ENCODE results near the gene TMEM266. TPM values are rescaled to one million over a fixed set of nuclear protein-coding genes. Genes with fewer than 3 reads are reported as not detected.

TMEM266 gene
- total and polyA plus RNA-seq, 5 donors: 0.09 TPM; not detected in 4

DNA sequence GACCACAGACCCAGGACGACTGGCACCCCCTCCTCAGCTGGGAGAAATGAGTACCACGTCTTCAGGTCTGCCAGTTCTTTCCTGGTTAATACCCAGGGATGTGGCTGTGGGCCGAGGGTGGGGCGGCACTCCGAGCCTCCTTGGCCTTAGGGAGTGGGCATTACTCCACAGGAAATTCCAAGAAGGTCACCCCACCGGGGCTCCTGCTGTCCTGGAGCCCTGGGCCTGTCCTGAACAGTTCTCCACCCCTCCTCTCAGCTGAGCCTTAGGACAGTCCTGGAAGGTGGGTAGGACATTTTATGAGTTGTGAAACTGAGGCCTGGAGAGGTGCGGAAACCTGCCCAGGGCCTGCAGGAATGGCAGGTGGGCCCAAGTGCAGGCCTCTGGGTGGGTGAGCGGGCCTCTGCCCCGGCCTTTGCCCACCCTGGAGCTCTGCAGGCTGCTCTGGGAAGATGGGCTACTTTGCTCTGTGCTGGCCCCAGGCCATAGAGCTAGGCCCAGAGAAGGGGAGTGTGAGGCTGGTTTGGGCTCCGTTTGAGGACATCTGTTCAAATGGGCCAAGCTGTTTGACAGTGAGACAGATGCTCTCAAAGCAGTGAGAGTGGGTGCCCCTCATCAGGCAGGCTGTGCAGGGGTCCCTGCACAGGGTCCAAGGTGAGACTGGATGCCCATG, 103.1 kb downstream of the TMEM266 start:
- Histone ChIP-seq H3K27ac (ENCODE audit: low read length) (peak overlapping the region; percentile 47), H3K4me1 (ENCODE audit: control insufficient read depth, insufficient read depth, low read length) (peaks cover 5% of the 10 kb centered on the region), H3K9me3 (ENCODE audit: control insufficient read depth, low read length) (no peaks in the 10 kb centered on the region), H3K4me3 (ENCODE audit: low read length) (no peak overlapping the region), H3K27me3 (ENCODE audit: control insufficient read depth, insufficient read depth) (no peaks in the 10 kb centered on the region)
- ATAC-seq (peak; percentile 37 to 40), DNase-seq (peak in 1 of 3 donors; percentile 41)
- intact Hi-C loops (cut with DNase I): no loop called here
- WGBS: 67% methylated on average over 10 of the region's 10 CpGs

DNA sequence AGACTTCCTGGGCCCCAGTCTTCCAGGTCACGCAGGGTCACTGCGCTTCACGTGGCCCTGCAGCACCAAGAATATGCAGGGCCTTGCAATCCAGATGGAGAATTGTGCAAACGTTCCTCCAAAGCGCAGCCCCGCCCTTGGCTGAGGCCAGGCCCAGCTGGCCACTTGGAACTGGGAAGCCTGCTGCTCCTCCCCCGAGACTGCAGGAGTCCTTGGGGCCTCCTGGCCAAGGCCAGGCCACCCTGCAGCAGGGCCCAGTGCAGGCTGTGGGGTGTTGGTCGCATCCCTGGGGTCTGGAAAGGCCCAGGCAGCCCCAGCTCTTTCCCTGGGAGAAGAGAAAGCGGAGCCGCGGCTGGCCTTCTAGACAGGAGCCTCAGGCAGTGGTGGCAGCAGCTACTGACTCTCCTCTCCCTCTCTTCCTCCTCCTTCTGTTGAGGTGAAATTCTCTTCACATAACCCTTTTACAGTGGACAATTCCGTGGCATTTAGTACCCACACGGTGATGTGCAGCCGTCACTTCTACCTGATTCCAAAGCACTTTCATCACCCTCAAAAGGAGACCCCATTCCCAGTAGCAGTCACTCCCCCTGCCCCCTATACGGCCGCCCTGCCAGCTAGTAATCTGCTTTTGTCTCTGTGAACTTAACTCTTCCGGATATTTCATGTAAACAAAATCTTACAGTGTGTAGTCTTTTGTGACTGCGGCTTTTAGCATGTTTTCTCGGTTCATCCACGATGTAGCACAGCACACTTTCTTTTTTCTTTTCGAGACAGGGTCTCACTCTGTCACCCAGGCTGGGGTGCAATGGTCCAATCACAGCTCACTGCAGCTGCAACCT, 103.9 kb downstream of the TMEM266 start:
- intact Hi-C loops (cut with DNase I): no loop called here
- peak; percentile 87 to 94 (median 90) for DNase-seq
- ATAC-seq: peak; percentile 83 to 88
- no peaks in the 10 kb centered on the region for H3K27me3 ChIP-seq (ENCODE audit: control insufficient read depth, insufficient read depth)
- H3K9me3 ChIP-seq (ENCODE audit: control insufficient read depth, low read length): no peaks in the 10 kb centered on the region
- H3K27ac ChIP-seq (ENCODE audit: low read length): peak overlapping the region; percentile 47
- WGBS: 62% methylated on average over 21 of the region's 21 CpGs
- H3K4me1 ChIP-seq (ENCODE audit: control insufficient read depth, insufficient read depth, low read length): peaks cover 5% of the 10 kb centered on the region
- H3K4me3 ChIP-seq (ENCODE audit: low read length): no peak overlapping the region

DNA sequence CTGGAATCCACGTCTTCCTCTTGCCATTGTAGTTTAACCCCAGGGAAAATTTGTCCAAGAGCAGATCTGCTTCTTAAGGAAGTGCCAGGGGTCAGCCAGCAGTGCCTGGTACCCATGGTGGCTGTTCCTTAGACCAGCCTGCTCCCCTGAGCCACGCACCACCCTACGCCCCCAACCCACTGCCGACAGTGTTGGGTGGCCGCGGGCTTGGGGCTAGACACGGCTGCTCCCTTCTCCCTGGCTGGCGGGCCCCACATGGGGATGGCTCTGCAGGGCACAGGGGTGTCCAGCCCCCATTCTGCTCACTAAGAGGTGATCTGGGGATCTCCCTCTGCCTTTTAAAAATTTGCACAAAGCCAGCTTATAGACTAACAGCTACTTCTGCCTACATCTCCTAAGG, 104.8 kb downstream of the TMEM266 start:
- H3K27me3 ChIP-seq (ENCODE audit: control insufficient read depth, insufficient read depth): no peaks in the 10 kb centered on the region
- WGBS: 94% methylated on average over 8 of the region's 8 CpGs
- no peaks in the 10 kb centered on the region for H3K9me3 ChIP-seq (ENCODE audit: control insufficient read depth, low read length)
- ATAC-seq: no peak
- intact Hi-C loops (cut with DNase I): no loop called here
- H3K4me1 ChIP-seq (ENCODE audit: control insufficient read depth, insufficient read depth, low read length): peaks cover 5% of the 10 kb centered on the region
- no peak overlapping the region for H3K27ac ChIP-seq (ENCODE audit: low read length)
- DNase-seq: no peak
- H3K4me3 ChIP-seq (ENCODE audit: low read length): no peak overlapping the region

DNA sequence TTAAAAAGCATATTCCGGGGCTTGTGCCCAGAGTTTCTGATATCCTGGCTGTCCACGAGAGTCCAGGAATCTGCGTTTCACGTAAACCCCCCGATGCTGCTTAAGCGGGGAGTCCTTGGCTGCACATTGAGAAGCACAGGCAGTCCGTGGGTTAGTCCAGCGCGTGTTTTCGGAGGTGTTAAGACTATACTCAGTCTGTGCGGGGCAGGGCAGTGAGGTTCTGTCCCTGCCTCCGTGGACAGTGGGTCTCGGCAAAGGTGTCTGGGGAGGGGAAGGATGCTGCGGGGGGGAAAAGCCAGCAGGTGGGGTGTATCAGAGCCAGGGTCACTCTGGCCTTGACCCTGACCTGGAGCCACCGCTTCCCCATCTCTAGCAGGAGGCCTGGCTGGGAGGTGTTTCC, 106.2 kb downstream of the TMEM266 start:
- intact Hi-C loops (cut with DNase I): no loop called here
- ATAC-seq (no peak), DNase-seq (no peak)
- Histone ChIP-seq H3K27ac (ENCODE audit: low read length) (no peak overlapping the region), H3K4me1 (ENCODE audit: control insufficient read depth, insufficient read depth, low read length) (peaks cover 5% of the 10 kb centered on the region), H3K9me3 (ENCODE audit: control insufficient read depth, low read length) (no peaks in the 10 kb centered on the region), H3K4me3 (ENCODE audit: low read length) (no peak overlapping the region), H3K27me3 (ENCODE audit: control insufficient read depth, insufficient read depth) (no peaks in the 10 kb centered on the region)
- WGBS: 93% methylated on average over 15 of the region's 15 CpGs

GRCh38 chr15:76168237-76168984, 108.6 kb downstream of the TMEM266 start:
- Histone ChIP-seq H3K27ac (ENCODE audit: low read length) (no peak overlapping the region), H3K4me1 (ENCODE audit: control insufficient read depth, insufficient read depth, low read length) (no peaks in the 10 kb centered on the region), H3K9me3 (ENCODE audit: control insufficient read depth, low read length) (no peaks in the 10 kb centered on the region), H3K27me3 (ENCODE audit: control insufficient read depth, insufficient read depth) (no peaks in the 10 kb centered on the region), H3K4me3 (ENCODE audit: low read length) (no peak overlapping the region)
- intact Hi-C loops (cut with DNase I): no loop called here
- 88% methylated on average over 14 of the region's 14 CpGs for WGBS
- DNase-seq: no peak
- ATAC-seq: no peak

DNA sequence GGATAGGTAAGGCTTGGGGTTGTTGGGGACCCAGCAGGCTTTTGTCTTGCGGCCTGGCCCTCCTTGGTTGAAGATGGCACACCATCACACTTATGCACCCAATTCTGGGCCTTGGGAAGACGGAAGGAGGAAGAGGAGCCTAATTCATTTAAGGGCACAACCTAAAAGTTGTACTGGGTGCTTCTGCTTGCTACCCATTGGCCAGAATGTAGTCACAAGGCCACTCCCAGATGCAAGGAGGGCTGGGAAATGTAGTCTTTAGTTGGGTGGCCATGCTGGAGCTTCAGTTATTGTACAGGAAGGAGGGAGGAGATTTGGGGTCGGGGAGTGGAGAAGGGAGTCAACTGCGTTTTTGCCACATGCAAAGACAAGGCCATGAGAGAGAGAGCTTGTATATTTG, 109.2 kb downstream of the TMEM266 start:
- Histone ChIP-seq H3K27ac (ENCODE audit: low read length) (no peak overlapping the region), H3K27me3 (ENCODE audit: control insufficient read depth, insufficient read depth) (no peaks in the 10 kb centered on the region), H3K4me1 (ENCODE audit: control insufficient read depth, insufficient read depth, low read length) (no peaks in the 10 kb centered on the region), H3K9me3 (ENCODE audit: control insufficient read depth, low read length) (no peaks in the 10 kb centered on the region), H3K4me3 (ENCODE audit: low read length) (no peak overlapping the region)
- intact Hi-C loops (cut with DNase I): no loop called here
- ATAC-seq (no peak), DNase-seq (no peak)
- WGBS: 70% methylated on average over 4 of the region's 4 CpGs

DNA sequence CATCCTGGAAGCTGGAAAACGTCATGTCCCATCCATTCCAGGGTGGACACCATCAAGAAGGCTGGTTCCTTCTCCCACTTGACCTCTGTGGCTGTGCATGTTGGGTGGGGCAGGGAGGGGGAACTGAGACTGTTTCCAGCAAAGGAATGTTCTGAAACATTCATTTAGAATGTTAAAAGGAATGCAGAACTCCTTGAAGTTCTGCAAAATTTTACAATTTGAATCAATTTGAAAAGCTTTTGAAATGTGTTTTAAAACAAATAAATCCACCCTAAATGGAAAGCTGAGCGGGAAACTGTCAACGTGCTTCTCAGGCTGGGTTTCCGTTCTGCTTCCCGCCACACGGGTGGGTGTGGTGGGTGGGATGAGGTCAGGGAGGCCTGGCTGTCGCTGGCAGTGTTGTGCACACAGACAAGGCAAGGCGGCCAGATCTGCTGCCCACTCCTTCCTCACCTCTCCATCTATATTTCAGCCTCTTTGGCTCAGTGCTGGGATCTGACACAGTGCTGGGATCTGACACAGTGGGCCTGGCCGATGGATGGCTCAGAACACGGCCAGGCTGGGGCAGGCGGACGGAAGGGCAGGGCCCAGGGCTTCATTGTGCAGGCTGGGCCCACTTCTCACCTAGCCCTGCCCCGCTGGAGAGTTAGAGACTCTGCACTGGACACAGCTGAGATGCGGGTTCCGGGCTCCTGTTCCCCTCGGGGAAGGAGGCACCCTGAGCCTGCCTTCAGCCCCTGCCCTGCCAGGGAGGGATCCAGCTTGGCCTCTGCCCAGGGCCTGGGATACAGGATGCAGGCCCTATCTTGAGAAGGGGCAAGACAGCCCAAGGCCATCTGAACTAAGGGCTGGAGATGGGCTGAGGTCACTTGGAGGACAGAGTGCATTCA, 110.4 kb downstream of the TMEM266 start:
- no peaks in the 10 kb centered on the region for H3K4me1 ChIP-seq (ENCODE audit: control insufficient read depth, insufficient read depth, low read length)
- ATAC-seq (peak; percentile 40 to 79), DNase-seq (peak in 2 of 3 donors; percentile 53 to 71)
- H3K9me3 ChIP-seq (ENCODE audit: control insufficient read depth, low read length): no peaks in the 10 kb centered on the region
- no peak overlapping the region for H3K27ac ChIP-seq (ENCODE audit: low read length)
- no peaks in the 10 kb centered on the region for H3K27me3 ChIP-seq (ENCODE audit: control insufficient read depth, insufficient read depth)
- no peak overlapping the region for H3K4me3 ChIP-seq (ENCODE audit: low read length)
- intact Hi-C loops (cut with DNase I): no loop called here
- 74% methylated on average over 16 of the region's 16 CpGs for WGBS

DNA sequence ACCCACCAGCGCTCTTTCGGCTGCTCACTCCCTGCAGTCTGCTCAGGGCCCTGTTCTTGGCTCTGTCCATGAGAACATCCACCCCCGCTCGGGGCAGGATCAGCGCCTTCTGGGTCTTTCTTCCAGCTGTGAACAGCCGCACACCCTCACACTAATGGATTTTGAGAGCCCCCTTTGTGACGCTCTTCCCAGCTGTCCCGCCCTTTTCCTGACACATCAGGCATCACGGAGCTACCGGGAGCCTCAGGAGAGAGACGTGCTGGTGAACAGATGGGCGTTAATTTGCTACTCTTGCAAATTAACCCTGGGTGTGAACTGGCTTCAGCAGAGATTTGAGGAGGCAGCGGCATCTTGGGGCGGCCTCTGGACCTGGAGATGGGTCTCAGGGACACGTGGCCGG, 113.0 kb downstream of the TMEM266 start:
- 46% methylated on average over 16 of the region's 16 CpGs for WGBS
- intact Hi-C loops (cut with DNase I): no loop called here
- ATAC-seq (no peak), DNase-seq (no peak)
- Histone ChIP-seq H3K27me3 (ENCODE audit: control insufficient read depth, insufficient read depth) (no peaks in the 10 kb centered on the region), H3K4me1 (ENCODE audit: control insufficient read depth, insufficient read depth, low read length) (no peaks in the 10 kb centered on the region), H3K4me3 (ENCODE audit: low read length) (no peak overlapping the region), H3K9me3 (ENCODE audit: control insufficient read depth, low read length) (no peaks in the 10 kb centered on the region), H3K27ac (ENCODE audit: low read length) (no peak overlapping the region)

DNA sequence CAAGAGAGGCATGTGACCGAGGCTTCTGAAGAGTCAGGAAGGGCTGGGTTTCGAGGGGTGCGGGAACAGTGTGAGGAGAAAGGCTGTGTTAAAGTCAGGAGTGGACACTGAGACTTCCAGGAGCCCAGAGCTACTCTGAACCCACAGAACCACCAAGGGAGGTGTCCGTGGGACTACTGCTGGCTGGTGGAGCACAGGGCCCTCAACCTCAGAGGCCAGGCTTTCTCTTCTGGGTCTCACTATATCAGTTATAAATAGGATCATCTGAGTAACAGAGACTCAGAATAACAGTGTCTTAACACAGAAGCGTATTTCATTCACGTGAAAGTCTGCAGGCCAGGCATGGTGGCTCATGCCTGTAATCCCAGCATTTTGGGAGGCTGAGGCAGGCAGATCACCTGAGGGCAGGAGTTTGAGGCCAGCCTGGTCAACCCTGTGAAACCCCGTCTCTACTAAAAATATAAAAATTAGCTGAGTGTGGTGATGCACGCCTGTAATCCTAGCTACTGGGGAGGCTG, 113.6 kb downstream of the TMEM266 start:
- WGBS: 80% methylated on average over 8 of the region's 8 CpGs
- H3K4me1 ChIP-seq (ENCODE audit: control insufficient read depth, insufficient read depth, low read length): no peaks in the 10 kb centered on the region
- intact Hi-C loops (cut with DNase I): no loop called here
- H3K4me3 ChIP-seq (ENCODE audit: low read length): no peak overlapping the region
- H3K27ac ChIP-seq (ENCODE audit: low read length): no peak overlapping the region
- ATAC-seq (no peak), DNase-seq (no peak)
- H3K27me3 ChIP-seq (ENCODE audit: control insufficient read depth, insufficient read depth): no peaks in the 10 kb centered on the region
- H3K9me3 ChIP-seq (ENCODE audit: control insufficient read depth, low read length): no peaks in the 10 kb centered on the region

GRCh38 chr15:76174654-76175053, 114.9 kb downstream of the TMEM266 start:
- ATAC-seq: no peak
- 93% methylated on average over 5 of the region's 5 CpGs for WGBS

More at GRCh38 chr15:76174654-76175053, 114.9 kb downstream of the TMEM266 start:
- Histone ChIP-seq H3K27ac (ENCODE audit: low read length) (no peak overlapping the region), H3K27me3 (ENCODE audit: control insufficient read depth, insufficient read depth) (no peaks in the 10 kb centered on the region), H3K4me1 (ENCODE audit: control insufficient read depth, insufficient read depth, low read length) (no peaks in the 10 kb centered on the region), H3K9me3 (ENCODE audit: control insufficient read depth, low read length) (no peaks in the 10 kb centered on the region), H3K4me3 (ENCODE audit: low read length) (no peak overlapping the region)
- DNase-seq: no peak
- intact Hi-C loops (cut with DNase I): no loop called here
